SK-N-SH (cell line): Measurements from ENCODE around the gene CERS6. TPM values are rescaled to one million over a fixed set of nuclear protein-coding genes. Genes with fewer than 3 reads are reported as not detected.

Experiments used
- CTCF ChIA-PET: fragments of 300-600, 350-600 bp; formaldehyde crosslinking; extraction: SDS; loops from one replicate; lab custom pipeline; 2021; lab: Yijun Ruan, JAX
- POLR2A ChIA-PET: fragments of 350-600 bp; sonication (Branson Sonifier 250); formaldehyde crosslinking; extraction: SDS; loops from one replicate; lab custom pipeline; 2020; ENCODE audit warnings: antibody characterized with exemption, inconsistent platforms; lab: Yijun Ruan, JAX
- DNase-seq: peaks from one replicate; pipeline ENCODE4 v3.0.0; 2012
- H2AFZ ChIP-seq: fragments of 200-600 bp; sonication (generic); 2 replicates; pipeline ENCODE4 v1.8.1; 2016; ENCODE audit warnings: antibody characterized with exemption, mild to moderate bottlenecking, low read depth
- H3F3A ChIP-seq: fragments of 200-600 bp; sonication (generic); replicated peaks from 2 replicates; pipeline ENCODE3; 2016; ENCODE audit warnings: antibody characterized with exemption, mild to moderate bottlenecking; ENCODE audit not compliant: insufficient read depth
- H3K27ac ChIP-seq, 2 experiments: fragments of 200-500 bp in 1 of 2; fragments of 200-600 bp in 1 of 2; sonication (Bioruptor generic) in 1 of 2; sonication (generic), shearing (Covaris generic) in 1 of 2; 2 replicates each; pipeline versions ENCODE4 v1.5.1 to v1.6.1; 2014 to 2016; ENCODE audit warnings: low read depth in 2 of 2, inconsistent platforms in 1 of 2, low read length in 1 of 2, mild to moderate bottlenecking in 1 of 2, mixed read lengths in 1 of 2
- H3K27me3 ChIP-seq: fragments of 200-600 bp; sonication (generic), shearing (Covaris generic); 2 replicates; pipeline ENCODE4 v1.6.1; 2016; ENCODE audit warnings: mixed run types; ENCODE audit not compliant: insufficient read depth
- H3K36me3 ChIP-seq, 2 experiments: fragments of 200-500 bp in 1 of 2; fragments of 200-600 bp in 1 of 2; sonication (Bioruptor generic) in 1 of 2; sonication (generic) in 1 of 2; replicated peaks in 1 of 2; 2 replicates each; pipeline versions ENCODE3 to v1.5.1; 2014 to 2016; ENCODE audit warnings: low read length in 1 of 2, mild to moderate bottlenecking in 1 of 2; ENCODE audit not compliant: insufficient read depth in 2 of 2, control insufficient read depth in 1 of 2
- H3K4me1 ChIP-seq, 2 experiments: fragments of 200-500 bp in 1 of 2; fragments of 200-600 bp in 1 of 2; sonication (Bioruptor generic) in 1 of 2; sonication (generic), shearing (Covaris generic) in 1 of 2; 2 replicates each; pipeline versions ENCODE4 v1.5.1 to v1.6.1; 2014 to 2016; ENCODE audit warnings: low read depth in 1 of 2, low read length in 1 of 2, mixed run types in 1 of 2; ENCODE audit not compliant: insufficient read depth in 2 of 2, control insufficient read depth in 1 of 2
- H3K4me2 ChIP-seq: fragments of 200-600 bp; sonication (generic), shearing (Covaris generic); 2 replicates; pipeline ENCODE4 v1.6.1; 2017; ENCODE audit warnings: mixed run types
- H3K4me3 ChIP-seq, 2 experiments: fragments of 200-500 bp in 1 of 2; fragments of 200-600 bp in 1 of 2; sonication (Bioruptor generic) in 1 of 2; sonication (generic), shearing (Covaris generic) in 1 of 2; 2 replicates each; pipeline versions ENCODE4 v1.5.1 to v1.8.1; 2014 to 2016; ENCODE audit warnings: low read depth in 2 of 2, inconsistent platforms in 1 of 2, low read length in 1 of 2, mild to moderate bottlenecking in 1 of 2, mixed read lengths in 1 of 2, moderate library complexity in 1 of 2
- H3K79me2 ChIP-seq: fragments of 200-600 bp; sonication (generic); 2 replicates; pipeline ENCODE4 v1.8.1; 2017; ENCODE audit warnings: mild to moderate bottlenecking; ENCODE audit not compliant: insufficient read depth
- H3K9ac ChIP-seq: fragments of 200-600 bp; sonication (generic); 2 replicates; pipeline ENCODE4 v1.6.1; 2017; ENCODE audit warnings: mixed run types
- H3K9me2 ChIP-seq: fragments of 200-600 bp; sonication (generic); 2 replicates; pipeline ENCODE4 v1.6.1; 2017; ENCODE audit warnings: mixed run types
- H3K9me3 ChIP-seq: fragments of 200-600 bp; sonication (generic); 2 replicates; pipeline ENCODE4 v1.6.1; 2017; ENCODE audit warnings: mixed run types, mild to moderate bottlenecking, moderate library complexity
- H4K20me1 ChIP-seq: fragments of 200-600 bp; sonication (generic); 2 replicates; pipeline ENCODE4 v1.6.1; 2017; ENCODE audit warnings: mild to moderate bottlenecking, mixed run types; ENCODE audit not compliant: insufficient read depth
- CHD2 ChIP-seq: fragments of 150-350 bp; IDR thresholded peaks from 2 replicates; pipeline ENCODE4 v1.6.1; 2018; ENCODE audit warnings: low read length; ENCODE audit not compliant: partially characterized antibody
- ELF1 ChIP-seq: IDR thresholded peaks from 2 replicates; pipeline ENCODE4 v1.4.0; 2012
- FOXJ3 ChIP-seq: sonication (generic); formaldehyde crosslinking; IDR thresholded peaks from 2 replicates; pipeline ENCODE4 v1.5.1; 2020; ENCODE audit warnings: mild to moderate bottlenecking, missing genetic modification reagents
- FOXM1 ChIP-seq: IDR thresholded peaks from 2 replicates; pipeline ENCODE4 v1.4.0; 2012; ENCODE audit warnings: low read depth, mild to moderate bottlenecking
- GABPA ChIP-seq: IDR thresholded peaks from 2 replicates; pipeline ENCODE4 v1.4.0; 2012; ENCODE audit warnings: low read depth, mild to moderate bottlenecking
- MXI1 ChIP-seq: IDR thresholded peaks from 2 replicates; pipeline ENCODE4 v1.6.1; 2012; ENCODE audit warnings: mild to moderate bottlenecking, low read depth, low read length, improper control_type of control experiment
- NFIC ChIP-seq: IDR thresholded peaks from 2 replicates; pipeline ENCODE4 v1.4.0; 2012; ENCODE audit warnings: borderline replicate concordance
- RXRA ChIP-seq: IDR thresholded peaks from 2 replicates; pipeline ENCODE4 v1.4.0; 2012; ENCODE audit warnings: low read depth, mild to moderate bottlenecking, borderline replicate concordance
- SIN3A ChIP-seq: IDR thresholded peaks from 2 replicates; pipeline ENCODE4 v1.6.1; 2012; ENCODE audit warnings: low read depth, mild to moderate bottlenecking, low read length, moderate library complexity, borderline replicate concordance
- TCF12 ChIP-seq: IDR thresholded peaks from 2 replicates; pipeline ENCODE4 v1.4.0; 2012
- polyA plus RNA-seq, 3 experiments: library from polyadenylated mRNA; depleted of rRNA; stranded (reverse); fragments of >200 nt; gene quantifications; 2 replicates each; pipeline ENCODE4 v1.2.3, GENCODE V29; 2012
- TF ChIP-seq, protein P1 (sequence below): IDR thresholded peaks from 2 replicates; pipeline ENCODE4 v1.6.1; 2012; ENCODE audit warnings: mild to moderate bottlenecking, low read depth, low read length, moderate library complexity
- TF ChIP-seq, protein P2 (sequence below): IDR thresholded peaks from 2 replicates; pipeline ENCODE4 v1.4.0; 2012; ENCODE audit warnings: low read depth
- TF ChIP-seq, protein P3 (sequence below): fragments of 200-600 bp; sonication (generic); IDR thresholded peaks from 2 replicates; pipeline ENCODE4 v1.6.1; 2017; ENCODE audit warnings: antibody characterized with exemption, mild to moderate bottlenecking, moderate library complexity
- TF ChIP-seq, protein P4 (sequence below): fragments of 150-350 bp; IDR thresholded peaks from 2 replicates; pipeline ENCODE4 v1.6.1; 2017; ENCODE audit warnings: antibody characterized with exemption, low read length, low read depth, borderline replicate concordance
- TF ChIP-seq, protein P5 (sequence below): fragments of 150-350 bp; IDR thresholded peaks from 2 replicates; pipeline ENCODE4 v1.6.1; 2016; ENCODE audit warnings: mild to moderate bottlenecking, low read depth, low read length

Gene CERS6
- polyA plus RNA-seq, 1 of the 3 experiments (the other 2 are of a cell fraction), result 1.8 TPM

DNA sequence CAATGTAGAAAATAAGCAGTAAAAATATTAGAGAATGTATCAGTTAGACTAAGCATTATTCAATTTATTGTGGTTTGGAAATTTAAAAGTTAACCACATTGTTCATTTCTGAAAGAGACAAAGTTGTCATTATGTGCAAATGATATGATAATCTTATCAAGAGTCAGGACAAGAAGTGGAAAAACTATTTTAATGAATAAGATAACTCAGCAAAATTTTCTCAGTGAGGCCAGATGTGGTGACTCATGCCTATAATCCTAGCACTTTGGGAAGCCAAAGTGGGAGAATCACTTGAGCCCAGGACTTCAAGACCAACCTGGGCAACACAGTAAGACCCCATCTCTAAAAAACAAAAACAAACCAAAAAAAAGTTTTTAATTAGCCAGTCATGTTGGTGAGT, 39.5 kb upstream of the CERS6 start:
- H3K9ac ChIP-seq, result no peak overlapping the region
- H2AFZ ChIP-seq, result no peak overlapping the region
- no peaks in the 10 kb centered on the region for H3F3A ChIP-seq
- H3K9me3 ChIP-seq, result no peaks in the 10 kb centered on the region
- TF ChIP-seq, protein P1, sequence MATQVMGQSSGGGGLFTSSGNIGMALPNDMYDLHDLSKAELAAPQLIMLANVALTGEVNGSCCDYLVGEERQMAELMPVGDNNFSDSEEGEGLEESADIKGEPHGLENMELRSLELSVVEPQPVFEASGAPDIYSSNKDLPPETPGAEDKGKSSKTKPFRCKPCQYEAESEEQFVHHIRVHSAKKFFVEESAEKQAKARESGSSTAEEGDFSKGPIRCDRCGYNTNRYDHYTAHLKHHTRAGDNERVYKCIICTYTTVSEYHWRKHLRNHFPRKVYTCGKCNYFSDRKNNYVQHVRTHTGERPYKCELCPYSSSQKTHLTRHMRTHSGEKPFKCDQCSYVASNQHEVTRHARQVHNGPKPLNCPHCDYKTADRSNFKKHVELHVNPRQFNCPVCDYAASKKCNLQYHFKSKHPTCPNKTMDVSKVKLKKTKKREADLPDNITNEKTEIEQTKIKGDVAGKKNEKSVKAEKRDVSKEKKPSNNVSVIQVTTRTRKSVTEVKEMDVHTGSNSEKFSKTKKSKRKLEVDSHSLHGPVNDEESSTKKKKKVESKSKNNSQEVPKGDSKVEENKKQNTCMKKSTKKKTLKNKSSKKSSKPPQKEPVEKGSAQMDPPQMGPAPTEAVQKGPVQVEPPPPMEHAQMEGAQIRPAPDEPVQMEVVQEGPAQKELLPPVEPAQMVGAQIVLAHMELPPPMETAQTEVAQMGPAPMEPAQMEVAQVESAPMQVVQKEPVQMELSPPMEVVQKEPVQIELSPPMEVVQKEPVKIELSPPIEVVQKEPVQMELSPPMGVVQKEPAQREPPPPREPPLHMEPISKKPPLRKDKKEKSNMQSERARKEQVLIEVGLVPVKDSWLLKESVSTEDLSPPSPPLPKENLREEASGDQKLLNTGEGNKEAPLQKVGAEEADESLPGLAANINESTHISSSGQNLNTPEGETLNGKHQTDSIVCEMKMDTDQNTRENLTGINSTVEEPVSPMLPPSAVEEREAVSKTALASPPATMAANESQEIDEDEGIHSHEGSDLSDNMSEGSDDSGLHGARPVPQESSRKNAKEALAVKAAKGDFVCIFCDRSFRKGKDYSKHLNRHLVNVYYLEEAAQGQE, result no peak
- no peak for TF ChIP-seq CHD2
- no peak for TF ChIP-seq MXI1
- TF ChIP-seq FOXM1, result no peak
- no peak for TF ChIP-seq RXRA
- TF ChIP-seq, protein P2, sequence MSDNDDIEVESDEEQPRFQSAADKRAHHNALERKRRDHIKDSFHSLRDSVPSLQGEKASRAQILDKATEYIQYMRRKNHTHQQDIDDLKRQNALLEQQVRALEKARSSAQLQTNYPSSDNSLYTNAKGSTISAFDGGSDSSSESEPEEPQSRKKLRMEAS, result no peak
- no peak for TF ChIP-seq TCF12
- TF ChIP-seq ELF1, result no peak
- TF ChIP-seq FOXJ3 (CRISPR knock-in tag), result no peak
- TF ChIP-seq SIN3A, result no peak
- TF ChIP-seq, protein P3, sequence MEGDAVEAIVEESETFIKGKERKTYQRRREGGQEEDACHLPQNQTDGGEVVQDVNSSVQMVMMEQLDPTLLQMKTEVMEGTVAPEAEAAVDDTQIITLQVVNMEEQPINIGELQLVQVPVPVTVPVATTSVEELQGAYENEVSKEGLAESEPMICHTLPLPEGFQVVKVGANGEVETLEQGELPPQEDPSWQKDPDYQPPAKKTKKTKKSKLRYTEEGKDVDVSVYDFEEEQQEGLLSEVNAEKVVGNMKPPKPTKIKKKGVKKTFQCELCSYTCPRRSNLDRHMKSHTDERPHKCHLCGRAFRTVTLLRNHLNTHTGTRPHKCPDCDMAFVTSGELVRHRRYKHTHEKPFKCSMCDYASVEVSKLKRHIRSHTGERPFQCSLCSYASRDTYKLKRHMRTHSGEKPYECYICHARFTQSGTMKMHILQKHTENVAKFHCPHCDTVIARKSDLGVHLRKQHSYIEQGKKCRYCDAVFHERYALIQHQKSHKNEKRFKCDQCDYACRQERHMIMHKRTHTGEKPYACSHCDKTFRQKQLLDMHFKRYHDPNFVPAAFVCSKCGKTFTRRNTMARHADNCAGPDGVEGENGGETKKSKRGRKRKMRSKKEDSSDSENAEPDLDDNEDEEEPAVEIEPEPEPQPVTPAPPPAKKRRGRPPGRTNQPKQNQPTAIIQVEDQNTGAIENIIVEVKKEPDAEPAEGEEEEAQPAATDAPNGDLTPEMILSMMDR, result no peak
- ChIA-PET CTCF (no interaction called here), POLR2A (no interaction called here)
- H3K36me3 ChIP-seq, result no peaks in the 10 kb centered on the region
- no peak overlapping the region for H3K27ac ChIP-seq
- DNase-seq, result no peak
- H3K27me3 ChIP-seq, result no peaks in the 10 kb centered on the region
- H3K9me2 ChIP-seq, result no peaks in the 10 kb centered on the region
- H3K4me1 ChIP-seq, result no peaks in the 10 kb centered on the region
- H4K20me1 ChIP-seq, result no peaks in the 10 kb centered on the region
- no peak overlapping the region for H3K4me2 ChIP-seq
- H3K4me3 ChIP-seq, result no peak overlapping the region
- H3K79me2 ChIP-seq, result no peaks in the 10 kb centered on the region

DNA sequence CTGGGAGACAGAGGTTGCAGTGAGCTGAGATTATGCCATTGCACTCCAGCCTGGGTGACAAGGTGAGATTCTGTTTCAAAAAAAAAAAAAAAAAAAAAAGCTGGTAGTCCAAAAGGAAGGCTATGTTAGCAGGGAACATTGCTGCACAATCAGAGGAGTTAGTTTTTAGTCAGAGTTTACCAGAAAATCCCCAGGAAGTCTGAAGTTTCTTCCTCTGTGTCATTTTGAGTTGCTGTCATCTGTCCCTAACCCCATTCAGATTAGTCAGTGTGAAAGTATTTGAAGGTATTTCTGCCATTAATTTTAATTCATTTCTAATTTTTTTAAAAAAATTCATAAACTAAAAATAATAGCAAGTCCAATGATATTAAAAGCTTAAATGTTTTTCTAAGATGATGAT, 33.5 kb upstream of the CERS6 start:
- Histone ChIP-seq H3F3A (no peaks in the 10 kb centered on the region), H3K9ac (no peak overlapping the region), H3K4me2 (no peak overlapping the region), H2AFZ (no peak overlapping the region), H3K36me3 (no peaks in the 10 kb centered on the region), H3K4me1 (no peaks in the 10 kb centered on the region; a peak in 1 of 4 replicates), H3K27me3 (no peaks in the 10 kb centered on the region), H3K9me2 (no peaks in the 10 kb centered on the region), H3K27ac (no peak overlapping the region), H3K4me3 (no peak overlapping the region), H3K79me2 (no peaks in the 10 kb centered on the region), H3K9me3 (no peaks in the 10 kb centered on the region), H4K20me1 (no peaks in the 10 kb centered on the region)
- DNase-seq, result no peak
- CTCF ChIA-PET, result no interaction called here
- POLR2A ChIA-PET, result no interaction called here
- TF ChIP-seq, protein P2, result no peak
- TF ChIP-seq GABPA (no peak), MXI1 (no peak), ELF1 (no peak), NFIC (no peak)
- TF ChIP-seq, protein P1, result no peak
- TF ChIP-seq, protein P4, sequence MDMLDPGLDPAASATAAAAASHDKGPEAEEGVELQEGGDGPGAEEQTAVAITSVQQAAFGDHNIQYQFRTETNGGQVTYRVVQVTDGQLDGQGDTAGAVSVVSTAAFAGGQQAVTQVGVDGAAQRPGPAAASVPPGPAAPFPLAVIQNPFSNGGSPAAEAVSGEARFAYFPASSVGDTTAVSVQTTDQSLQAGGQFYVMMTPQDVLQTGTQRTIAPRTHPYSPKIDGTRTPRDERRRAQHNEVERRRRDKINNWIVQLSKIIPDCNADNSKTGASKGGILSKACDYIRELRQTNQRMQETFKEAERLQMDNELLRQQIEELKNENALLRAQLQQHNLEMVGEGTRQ, result no peak
- TF ChIP-seq, protein P5, sequence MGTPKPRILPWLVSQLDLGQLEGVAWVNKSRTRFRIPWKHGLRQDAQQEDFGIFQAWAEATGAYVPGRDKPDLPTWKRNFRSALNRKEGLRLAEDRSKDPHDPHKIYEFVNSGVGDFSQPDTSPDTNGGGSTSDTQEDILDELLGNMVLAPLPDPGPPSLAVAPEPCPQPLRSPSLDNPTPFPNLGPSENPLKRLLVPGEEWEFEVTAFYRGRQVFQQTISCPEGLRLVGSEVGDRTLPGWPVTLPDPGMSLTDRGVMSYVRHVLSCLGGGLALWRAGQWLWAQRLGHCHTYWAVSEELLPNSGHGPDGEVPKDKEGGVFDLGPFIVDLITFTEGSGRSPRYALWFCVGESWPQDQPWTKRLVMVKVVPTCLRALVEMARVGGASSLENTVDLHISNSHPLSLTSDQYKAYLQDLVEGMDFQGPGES, result no peak
